SK-N-SH treated with all-trans-retinoic acid at 6 μM for 48 hours (cell line): ENCODE results near the gene SLC22A23.

ENCODE experiments used
- ATAC-seq: fragments of 200-7000 bp; cut with Tn5 transposase; 3 replicates; pipeline ENCODE4 v1.9.1; 2020; ENCODE audit warnings: mild to moderate bottlenecking, moderate library complexity
- ARNTL ChIP-seq: fragments of 450-650 bp; formaldehyde crosslinking; IDR thresholded peaks from 2 replicates; pipeline ENCODE4 v1.5.0; 2020; ENCODE audit warnings: low read depth, mild to moderate bottlenecking, moderate library complexity, borderline replicate concordance
- BACH2 ChIP-seq: fragments of 250-450 bp; sonication (Bioruptor Pico); IDR thresholded peaks from 2 replicates; pipeline ENCODE4 v1.9.0; 2021; ENCODE audit warnings: mild to moderate bottlenecking, borderline replicate concordance
- CSDC2 ChIP-seq: fragments of 250-450 bp; sonication (Bioruptor Pico); IDR thresholded peaks from 2 replicates; pipeline ENCODE4 v1.5.0; 2020; ENCODE audit warnings: mild to moderate bottlenecking, moderate library complexity
- ESRRG ChIP-seq: fragments of 250-450 bp; sonication (Bioruptor Pico); IDR thresholded peaks from 2 replicates; pipeline ENCODE4 v1.6.1; 2021; ENCODE audit warnings: mild to moderate bottlenecking
- ISL1 ChIP-seq: fragments of 250-450 bp; sonication (Bioruptor Pico); IDR thresholded peaks from 2 replicates; pipeline ENCODE4 v2.1.2; 2022; ENCODE audit warnings: mild to moderate bottlenecking, moderate library complexity
- OSR1 ChIP-seq: fragments of 250-450 bp; sonication (Bioruptor Pico); IDR thresholded peaks from 2 replicates; pipeline ENCODE4 v1.8.0; 2022; ENCODE audit warnings: moderate library complexity, mild to moderate bottlenecking, inconsistent platforms
- RARB ChIP-seq: fragments of 250-450 bp; sonication (Bioruptor Pico); IDR thresholded peaks from 2 replicates; pipeline ENCODE4 v1.8.0; 2021; ENCODE audit warnings: mild to moderate bottlenecking, moderate library complexity
- SNAI2 ChIP-seq: fragments of 250-450 bp; sonication (Bioruptor Pico); IDR thresholded peaks from 2 replicates; pipeline ENCODE4 v1.5.0; 2020; ENCODE audit warnings: mild to moderate bottlenecking, moderate library complexity
- TCF4 ChIP-seq: fragments of 250-450 bp; sonication (Bioruptor Pico); IDR thresholded peaks from 2 replicates; pipeline ENCODE4 v1.8.0; 2021; ENCODE audit warnings: mild to moderate bottlenecking, moderate library complexity, borderline replicate concordance
- TOX ChIP-seq: fragments of 250-450 bp; sonication (Bioruptor Pico); IDR thresholded peaks from 2 replicates; pipeline ENCODE4 v1.8.0; 2021; ENCODE audit warnings: mild to moderate bottlenecking, moderate library complexity, borderline replicate concordance
- ZC3H10 ChIP-seq: fragments of 250-450 bp; sonication (Bioruptor Pico); IDR thresholded peaks from 2 replicates; pipeline ENCODE4 v1.5.1; 2021; ENCODE audit warnings: mild to moderate bottlenecking, moderate library complexity
- ZFP3 ChIP-seq: fragments of 250-450 bp; sonication (Bioruptor Pico); IDR thresholded peaks from 2 replicates; pipeline ENCODE4 v1.5.0; 2020; ENCODE audit warnings: mild to moderate bottlenecking, moderate library complexity
- ZFP30 ChIP-seq: fragments of 450-650 bp; formaldehyde crosslinking; IDR thresholded peaks from 2 replicates; pipeline ENCODE4 v1.5.0; 2022; ENCODE audit warnings: mild to moderate bottlenecking, moderate library complexity
- ZNF70 ChIP-seq: fragments of 450-650 bp; formaldehyde crosslinking; IDR thresholded peaks from 2 replicates; pipeline ENCODE4 v1.5.0; 2020; ENCODE audit warnings: mild to moderate bottlenecking, moderate library complexity
- ZNF8 ChIP-seq: fragments of 450-650 bp; formaldehyde crosslinking; IDR thresholded peaks from 2 replicates; pipeline ENCODE4 v1.5.0; 2020; ENCODE audit warnings: mild to moderate bottlenecking, moderate library complexity
- TF ChIP-seq, protein P1 (sequence below): fragments of 250-450 bp; sonication (Bioruptor Pico); IDR thresholded peaks from 2 replicates; pipeline ENCODE4 v1.5.0; 2020; ENCODE audit warnings: mild to moderate bottlenecking, moderate library complexity
- TF ChIP-seq, protein P2 (sequence below): fragments of 250-450 bp; sonication (Bioruptor Pico); IDR thresholded peaks from 2 replicates; pipeline ENCODE4 v1.5.1; 2021; ENCODE audit warnings: mild to moderate bottlenecking, moderate library complexity
- TF ChIP-seq, protein P3 (sequence below): fragments of 250-450 bp; sonication (Bioruptor Pico); IDR thresholded peaks from 2 replicates; pipeline ENCODE4 v1.5.1; 2020; ENCODE audit warnings: low read depth, mild to moderate bottlenecking, moderate library complexity
- TF ChIP-seq, protein P4 (sequence below): fragments of 250-450 bp; sonication (Bioruptor Pico); IDR thresholded peaks from 2 replicates; pipeline ENCODE4 v1.8.0; 2020; ENCODE audit warnings: mild to moderate bottlenecking, moderate library complexity, borderline replicate concordance
- TF ChIP-seq, protein P5 (sequence below): fragments of 250-450 bp; sonication (Bioruptor Pico); IDR thresholded peaks from 2 replicates; pipeline ENCODE4 v1.8.0; 2021; ENCODE audit warnings: low read depth, mild to moderate bottlenecking, moderate library complexity, borderline replicate concordance

The SLC22A23 gene

DNA sequence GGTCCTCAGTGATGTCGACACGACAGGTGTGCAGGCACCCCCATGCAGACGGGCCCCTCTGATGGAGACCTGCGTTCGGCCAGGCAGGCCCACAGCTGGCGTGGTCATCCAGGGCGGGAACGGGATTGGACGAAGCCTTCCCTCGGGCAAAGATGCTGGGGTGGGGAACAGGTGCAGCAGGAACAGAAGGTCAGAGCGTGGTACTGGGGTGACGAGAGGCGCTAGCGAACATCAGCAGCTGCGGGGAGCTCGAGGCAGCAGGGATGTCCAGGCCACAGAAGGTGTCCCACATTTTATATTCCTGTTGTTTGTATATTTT, 96.2 kb downstream of the SLC22A23 start:
- no peak for ATAC-seq
- TF ChIP-seq, protein P1, sequence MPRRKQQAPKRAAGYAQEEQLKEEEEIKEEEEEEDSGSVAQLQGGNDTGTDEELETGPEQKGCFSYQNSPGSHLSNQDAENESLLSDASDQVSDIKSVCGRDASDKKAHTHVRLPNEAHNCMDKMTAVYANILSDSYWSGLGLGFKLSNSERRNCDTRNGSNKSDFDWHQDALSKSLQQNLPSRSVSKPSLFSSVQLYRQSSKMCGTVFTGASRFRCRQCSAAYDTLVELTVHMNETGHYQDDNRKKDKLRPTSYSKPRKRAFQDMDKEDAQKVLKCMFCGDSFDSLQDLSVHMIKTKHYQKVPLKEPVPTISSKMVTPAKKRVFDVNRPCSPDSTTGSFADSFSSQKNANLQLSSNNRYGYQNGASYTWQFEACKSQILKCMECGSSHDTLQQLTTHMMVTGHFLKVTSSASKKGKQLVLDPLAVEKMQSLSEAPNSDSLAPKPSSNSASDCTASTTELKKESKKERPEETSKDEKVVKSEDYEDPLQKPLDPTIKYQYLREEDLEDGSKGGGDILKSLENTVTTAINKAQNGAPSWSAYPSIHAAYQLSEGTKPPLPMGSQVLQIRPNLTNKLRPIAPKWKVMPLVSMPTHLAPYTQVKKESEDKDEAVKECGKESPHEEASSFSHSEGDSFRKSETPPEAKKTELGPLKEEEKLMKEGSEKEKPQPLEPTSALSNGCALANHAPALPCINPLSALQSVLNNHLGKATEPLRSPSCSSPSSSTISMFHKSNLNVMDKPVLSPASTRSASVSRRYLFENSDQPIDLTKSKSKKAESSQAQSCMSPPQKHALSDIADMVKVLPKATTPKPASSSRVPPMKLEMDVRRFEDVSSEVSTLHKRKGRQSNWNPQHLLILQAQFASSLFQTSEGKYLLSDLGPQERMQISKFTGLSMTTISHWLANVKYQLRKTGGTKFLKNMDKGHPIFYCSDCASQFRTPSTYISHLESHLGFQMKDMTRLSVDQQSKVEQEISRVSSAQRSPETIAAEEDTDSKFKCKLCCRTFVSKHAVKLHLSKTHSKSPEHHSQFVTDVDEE (CRISPR knock-in tag) = no peak
- TF ChIP-seq, protein P2, sequence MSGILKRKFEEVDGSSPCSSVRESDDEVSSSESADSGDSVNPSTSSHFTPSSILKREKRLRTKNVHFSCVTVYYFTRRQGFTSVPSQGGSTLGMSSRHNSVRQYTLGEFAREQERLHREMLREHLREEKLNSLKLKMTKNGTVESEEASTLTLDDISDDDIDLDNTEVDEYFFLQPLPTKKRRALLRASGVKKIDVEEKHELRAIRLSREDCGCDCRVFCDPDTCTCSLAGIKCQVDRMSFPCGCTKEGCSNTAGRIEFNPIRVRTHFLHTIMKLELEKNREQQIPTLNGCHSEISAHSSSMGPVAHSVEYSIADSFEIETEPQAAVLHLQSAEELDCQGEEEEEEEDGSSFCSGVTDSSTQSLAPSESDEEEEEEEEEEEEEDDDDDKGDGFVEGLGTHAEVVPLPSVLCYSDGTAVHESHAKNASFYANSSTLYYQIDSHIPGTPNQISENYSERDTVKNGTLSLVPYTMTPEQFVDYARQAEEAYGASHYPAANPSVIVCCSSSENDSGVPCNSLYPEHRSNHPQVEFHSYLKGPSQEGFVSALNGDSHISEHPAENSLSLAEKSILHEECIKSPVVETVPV = no peak
- TF ChIP-seq OSR1 (CRISPR knock-in tag) (no peak), ARNTL (CRISPR knock-in tag) (no peak), TOX (CRISPR knock-in tag) (no peak), ISL1 (CRISPR knock-in tag) (no peak)
- TF ChIP-seq, protein P3, sequence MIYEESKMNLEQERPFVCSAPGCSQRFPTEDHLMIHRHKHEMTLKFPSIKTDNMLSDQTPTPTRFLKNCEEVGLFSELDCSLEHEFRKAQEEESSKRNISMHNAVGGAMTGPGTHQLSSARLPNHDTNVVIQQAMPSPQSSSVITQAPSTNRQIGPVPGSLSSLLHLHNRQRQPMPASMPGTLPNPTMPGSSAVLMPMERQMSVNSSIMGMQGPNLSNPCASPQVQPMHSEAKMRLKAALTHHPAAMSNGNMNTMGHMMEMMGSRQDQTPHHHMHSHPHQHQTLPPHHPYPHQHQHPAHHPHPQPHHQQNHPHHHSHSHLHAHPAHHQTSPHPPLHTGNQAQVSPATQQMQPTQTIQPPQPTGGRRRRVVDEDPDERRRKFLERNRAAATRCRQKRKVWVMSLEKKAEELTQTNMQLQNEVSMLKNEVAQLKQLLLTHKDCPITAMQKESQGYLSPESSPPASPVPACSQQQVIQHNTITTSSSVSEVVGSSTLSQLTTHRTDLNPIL = no peak

DNA sequence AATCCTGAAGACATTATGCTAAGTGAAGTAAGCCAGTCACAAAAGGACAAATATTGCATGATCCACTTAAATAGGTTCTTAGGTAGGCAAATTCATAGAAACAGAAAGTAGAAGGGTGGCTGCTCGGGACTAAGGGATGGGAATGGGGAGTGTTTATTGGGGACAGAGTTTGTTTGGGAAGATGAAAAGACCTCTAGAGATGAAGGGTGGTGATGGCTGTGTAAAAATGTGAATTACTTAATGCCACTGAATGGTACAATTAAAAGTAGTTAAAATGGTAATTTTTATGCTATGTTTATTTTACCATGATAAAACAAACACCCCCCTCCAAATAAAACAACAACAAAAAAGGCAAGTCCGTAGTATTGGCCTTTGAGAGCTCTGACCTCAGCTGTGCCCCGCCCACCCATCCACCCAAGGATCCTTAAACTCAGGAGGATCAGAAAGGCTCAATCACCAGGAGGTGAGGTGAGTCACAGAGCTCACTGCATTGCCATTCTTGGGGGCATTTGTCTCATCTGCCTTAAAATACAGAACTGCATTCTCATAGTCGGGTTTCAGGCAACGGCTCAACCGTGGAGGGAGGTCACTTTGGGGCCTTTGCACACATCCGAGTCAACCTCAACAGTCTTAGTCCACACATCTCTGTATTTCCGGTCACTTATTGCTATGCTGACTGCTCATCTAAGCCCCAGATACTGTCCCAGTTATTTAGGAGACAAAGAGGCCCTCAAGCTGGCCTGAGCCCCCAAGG, 96.7 kb downstream of the SLC22A23 start:
- TF ChIP-seq ZFP3 (CRISPR knock-in tag) (no peak), TCF4 (CRISPR knock-in tag) (no peak), ISL1 (CRISPR knock-in tag) (no peak), ZC3H10 (CRISPR knock-in tag) (no peak), ESRRG (CRISPR knock-in tag) (no peak)
- TF ChIP-seq, all 23 proteins: peak for 0
- ATAC-seq = no peak

DNA sequence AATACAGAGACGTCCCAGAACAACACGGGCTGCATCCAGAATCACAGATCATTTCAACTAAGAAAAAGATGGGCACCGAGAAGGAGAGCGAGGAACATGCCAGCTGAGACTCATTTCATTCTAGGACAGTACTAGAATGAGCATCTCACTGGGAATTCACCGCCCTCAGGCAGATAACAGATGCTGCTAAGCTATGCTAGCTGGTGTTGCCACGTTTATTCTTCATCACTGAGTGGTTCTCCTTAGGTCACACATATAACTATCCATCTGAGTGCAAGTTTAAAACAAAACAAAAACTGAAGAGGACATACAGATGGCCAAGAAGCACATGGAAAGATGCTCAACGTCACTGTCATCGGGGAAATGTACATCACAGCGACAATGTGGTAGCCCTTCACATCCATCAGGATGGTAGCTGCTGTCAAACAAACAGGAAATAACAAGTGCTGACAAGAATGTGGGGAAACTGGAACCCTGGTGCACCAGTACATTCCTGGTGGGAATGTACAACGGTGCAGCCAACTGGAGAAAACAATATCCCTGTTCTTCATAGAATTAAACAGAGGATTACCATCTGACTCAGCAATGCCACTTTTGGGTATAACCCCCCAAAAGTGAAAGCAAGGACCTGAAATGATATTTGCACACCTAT, 97.6 kb downstream of the SLC22A23 start:
- no peak for TF ChIP-seq SNAI2 (CRISPR knock-in tag)
- TF ChIP-seq, protein P1 (CRISPR knock-in tag) = no peak
- no peak for TF ChIP-seq ZFP3 (CRISPR knock-in tag)
- no peak for TF ChIP-seq ZFP30
- TF ChIP-seq BACH2 (CRISPR knock-in tag) = no peak
- no peak for TF ChIP-seq ARNTL (CRISPR knock-in tag)
- no peak for TF ChIP-seq CSDC2 (CRISPR knock-in tag)
- TF ChIP-seq, protein P3 = no peak
- TF ChIP-seq, protein P4, sequence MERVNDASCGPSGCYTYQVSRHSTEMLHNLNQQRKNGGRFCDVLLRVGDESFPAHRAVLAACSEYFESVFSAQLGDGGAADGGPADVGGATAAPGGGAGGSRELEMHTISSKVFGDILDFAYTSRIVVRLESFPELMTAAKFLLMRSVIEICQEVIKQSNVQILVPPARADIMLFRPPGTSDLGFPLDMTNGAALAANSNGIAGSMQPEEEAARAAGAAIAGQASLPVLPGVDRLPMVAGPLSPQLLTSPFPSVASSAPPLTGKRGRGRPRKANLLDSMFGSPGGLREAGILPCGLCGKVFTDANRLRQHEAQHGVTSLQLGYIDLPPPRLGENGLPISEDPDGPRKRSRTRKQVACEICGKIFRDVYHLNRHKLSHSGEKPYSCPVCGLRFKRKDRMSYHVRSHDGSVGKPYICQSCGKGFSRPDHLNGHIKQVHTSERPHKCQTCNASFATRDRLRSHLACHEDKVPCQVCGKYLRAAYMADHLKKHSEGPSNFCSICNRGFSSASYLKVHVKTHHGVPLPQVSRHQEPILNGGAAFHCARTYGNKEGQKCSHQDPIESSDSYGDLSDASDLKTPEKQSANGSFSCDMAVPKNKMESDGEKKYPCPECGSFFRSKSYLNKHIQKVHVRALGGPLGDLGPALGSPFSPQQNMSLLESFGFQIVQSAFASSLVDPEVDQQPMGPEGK (CRISPR knock-in tag) = no peak
- TF ChIP-seq RARB (CRISPR knock-in tag) = no peak
- no peak for TF ChIP-seq ESRRG (CRISPR knock-in tag)
- no peak for TF ChIP-seq TOX (CRISPR knock-in tag)
- TF ChIP-seq, protein P5, sequence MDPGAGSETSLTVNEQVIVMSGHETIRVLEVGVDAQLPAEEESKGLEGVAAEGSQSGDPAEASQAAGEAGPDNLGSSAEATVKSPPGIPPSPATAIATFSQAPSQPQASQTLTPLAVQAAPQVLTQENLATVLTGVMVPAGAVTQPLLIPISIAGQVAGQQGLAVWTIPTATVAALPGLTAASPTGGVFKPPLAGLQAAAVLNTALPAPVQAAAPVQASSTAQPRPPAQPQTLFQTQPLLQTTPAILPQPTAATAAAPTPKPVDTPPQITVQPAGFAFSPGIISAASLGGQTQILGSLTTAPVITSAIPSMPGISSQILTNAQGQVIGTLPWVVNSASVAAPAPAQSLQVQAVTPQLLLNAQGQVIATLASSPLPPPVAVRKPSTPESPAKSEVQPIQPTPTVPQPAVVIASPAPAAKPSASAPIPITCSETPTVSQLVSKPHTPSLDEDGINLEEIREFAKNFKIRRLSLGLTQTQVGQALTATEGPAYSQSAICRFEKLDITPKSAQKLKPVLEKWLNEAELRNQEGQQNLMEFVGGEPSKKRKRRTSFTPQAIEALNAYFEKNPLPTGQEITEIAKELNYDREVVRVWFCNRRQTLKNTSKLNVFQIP (CRISPR knock-in tag) = no peak
- TF ChIP-seq ZNF70 = no peak
- TF ChIP-seq ZNF8 (CRISPR knock-in tag) = no peak
- no peak for TF ChIP-seq OSR1 (CRISPR knock-in tag)
- no peak for ATAC-seq
